Bronchial epithelial cell (primary cell): ENCODE results near the gene USF2. TPM values are rescaled to one million over a fixed set of nuclear protein-coding genes. Genes with fewer than 3 reads are reported as not detected.

Experiments
- DNase-seq: peaks from one replicate; pipeline ENCODE4 v3.0.0-alpha.2; 2010; ENCODE audit warnings: low read depth
- FAIRE-seq: peaks from 2 replicates; lab custom pipeline; 2011; peaks lifted over from hg19 to GRCh38; lab: Jason Lieb, UNC
- H3K27me3 ChIP-seq: 2 replicates; pipeline ENCODE4 v1.5.1; 2011; ENCODE audit warnings: low read length; ENCODE audit not compliant: control insufficient read depth, insufficient read depth
- H3K36me3 ChIP-seq: 2 replicates; pipeline ENCODE4 v1.5.1; 2011; ENCODE audit warnings: low read length; ENCODE audit not compliant: control insufficient read depth, insufficient read depth
- H3K4me3 ChIP-seq: 2 replicates; pipeline ENCODE4 v1.5.1; 2011; ENCODE audit warnings: mild to moderate bottlenecking, low read depth, low read length, control low read depth
- CTCF ChIP-seq: IDR thresholded peaks from 2 replicates; pipeline ENCODE4 v1.5.1; 2011; ENCODE audit warnings: mild to moderate bottlenecking, moderate library complexity, low read length, control low read depth, inconsistent platforms; ENCODE audit not compliant: insufficient read depth, severe bottlenecking
- total RNA-seq: library from RNA; depleted of rRNA; stranded (reverse); fragments of >200 nt; gene quantifications from 2 replicates; pipeline ENCODE4 v1.2.1, GENCODE V29; 2014

The USF2 gene
- total RNA-seq, 1 donor from 2014 or later = 60.8 TPM

- FAIRE-seq (no peak), DNase-seq (no peak)
- Histone ChIP-seq H3K36me3 (peaks cover 19% of the 10 kb centered on the region), H3K27me3 (no peaks in the 10 kb centered on the region), H3K4me3 (peak overlapping the region; percentile 98)
- TF ChIP-seq CTCF = no peak
Observed at GRCh38 chr19:35249146-35249847, 19.5 kb upstream of the USF2 start.

GRCh38 chr19:35249848-35250711, 18.7 kb upstream of the USF2 start:
- no peak for TF ChIP-seq CTCF
- FAIRE-seq (no peak), DNase-seq (no peak)
- peaks cover 24% of the 10 kb centered on the region for H3K36me3 ChIP-seq
- H3K4me3 ChIP-seq = peak overlapping the region; percentile 98
- no peaks in the 10 kb centered on the region for H3K27me3 ChIP-seq

- Histone ChIP-seq H3K27me3 (no peaks in the 10 kb centered on the region), H3K4me3 (no peak overlapping the region), H3K36me3 (peaks cover 28% of the 10 kb centered on the region)
- no peak for TF ChIP-seq CTCF
- FAIRE-seq = no peak
- DNase-seq = no peak
Observed at GRCh38 chr19:35251456-35251855, 17.3 kb upstream of the USF2 start.

- no peak for FAIRE-seq
- no peak for TF ChIP-seq CTCF
Observed at GRCh38 chr19:35253316-35254286, 15.2 kb upstream of the USF2 start.

More at GRCh38 chr19:35253316-35254286, 15.2 kb upstream of the USF2 start:
- Histone ChIP-seq H3K4me3 (no peak overlapping the region), H3K36me3 (peaks cover 28% of the 10 kb centered on the region), H3K27me3 (no peaks in the 10 kb centered on the region)
- DNase-seq = no peak
